NCI-H2227 (cell line): ENCODE results near the gene KRT80.

Experiments
- DNase-seq: peaks from one replicate; lab custom pipeline; 2025; ENCODE audit not compliant: unreplicated experiment; lab: John Stamatoyannopoulos, UW

KRT80 gene

DNA sequence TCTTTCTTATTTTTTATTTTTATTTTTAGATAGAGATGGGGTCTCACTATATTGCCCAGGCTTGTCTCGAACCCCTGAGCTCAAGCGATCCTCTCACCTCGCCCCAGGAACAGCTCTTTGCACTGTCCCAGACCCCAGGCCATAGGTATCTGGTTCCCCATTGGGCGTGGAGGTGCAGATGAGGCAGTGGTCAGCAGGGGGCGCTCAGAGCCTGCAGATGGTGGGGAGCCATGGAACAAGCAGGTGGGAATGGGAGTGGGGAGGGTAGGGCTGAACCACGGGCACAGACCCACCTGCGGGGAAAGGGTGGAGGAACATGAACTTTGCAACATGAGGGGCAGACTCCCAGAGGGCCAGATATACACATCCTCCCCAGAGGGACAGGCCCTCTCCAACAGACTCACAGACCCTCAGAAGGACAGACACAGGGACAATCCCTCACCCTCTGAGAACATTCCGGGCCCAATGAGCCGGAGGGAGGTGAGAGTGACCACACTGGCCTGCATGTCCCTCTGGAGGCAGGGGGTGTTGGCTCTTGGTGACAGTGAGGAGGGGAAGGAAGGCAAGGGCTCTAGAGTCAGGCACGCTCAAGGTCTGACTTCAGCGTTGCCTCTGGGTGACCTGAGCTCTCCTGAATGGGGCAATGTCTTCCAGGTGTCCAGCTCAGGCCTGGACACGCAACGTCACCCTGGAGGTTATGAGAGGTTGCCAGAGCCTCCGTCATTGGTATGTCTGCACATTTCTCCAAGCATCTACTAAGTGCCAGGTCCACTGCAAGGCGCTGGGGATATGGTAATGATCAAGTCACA is 34.9 kb downstream of the KRT80 start:
- peak; percentile 74 for DNase-seq

DNA sequence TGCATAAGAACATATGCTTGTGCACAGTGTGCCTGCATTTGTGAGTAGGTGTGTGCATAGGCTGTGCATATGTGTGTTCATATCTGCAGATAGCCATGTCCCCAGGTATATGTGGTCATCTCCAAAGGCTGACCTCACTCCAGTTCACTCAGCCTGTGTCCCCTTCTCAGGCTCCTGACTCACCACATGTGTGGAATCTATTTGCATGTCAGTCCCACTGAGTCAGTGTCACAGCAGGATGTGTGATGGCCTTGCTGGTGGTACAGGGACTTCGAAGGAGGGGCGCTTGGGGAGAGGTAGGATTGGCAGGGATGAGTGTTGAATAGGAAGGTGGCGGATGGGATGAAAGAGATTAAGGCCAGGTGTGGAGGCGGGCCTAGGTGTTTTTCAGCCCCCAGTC is 35.5 kb downstream of the KRT80 start:
- no peak for DNase-seq

- DNase-seq = no peak
Observed at GRCh38 chr12:52155048-52155868, 36.6 kb downstream of the KRT80 start.

GRCh38 chr12:52152905-52153317 is 38.9 kb downstream of the KRT80 start:
- no peak for DNase-seq

- DNase-seq = peak; percentile 61
Observed at GRCh38 chr12:52151837-52152783, 39.7 kb downstream of the KRT80 start.

DNA sequence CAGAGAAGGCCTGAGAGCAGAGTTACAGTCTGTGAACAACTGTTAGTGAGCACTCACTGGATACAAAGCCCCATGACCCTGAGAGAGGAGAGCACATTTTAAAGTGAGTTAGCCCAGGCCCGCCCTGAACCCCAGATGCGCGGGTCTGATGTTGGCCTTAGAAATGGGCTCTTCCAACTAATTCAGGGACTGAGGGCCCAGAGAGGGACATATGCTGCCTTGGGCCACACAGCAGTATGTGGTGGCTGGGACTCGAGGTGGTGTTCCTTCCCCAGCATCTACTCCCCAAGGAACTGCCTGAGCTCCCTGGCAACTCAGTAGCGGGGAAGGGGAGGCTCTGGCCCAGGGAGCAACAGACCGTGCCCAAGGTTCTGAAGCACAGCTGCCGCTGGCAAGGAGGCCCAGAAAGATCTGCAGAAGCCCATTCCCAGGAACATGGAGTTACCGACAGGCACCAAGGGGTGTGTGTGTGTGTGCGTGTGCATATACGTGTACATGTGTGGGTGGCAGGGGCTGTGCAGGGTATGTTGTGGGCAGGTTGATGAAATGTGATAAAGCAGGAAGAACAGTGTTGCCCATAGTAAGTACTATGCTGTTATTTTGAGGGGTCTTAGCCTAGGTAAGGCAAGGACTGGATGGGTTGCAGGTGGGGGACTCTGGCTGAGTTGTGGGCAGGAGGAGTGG is 40.5 kb downstream of the KRT80 start:
- DNase-seq = no peak

GRCh38 chr12:52149651-52150241 is 42.1 kb downstream of the KRT80 start:
- DNase-seq = no peak

DNA sequence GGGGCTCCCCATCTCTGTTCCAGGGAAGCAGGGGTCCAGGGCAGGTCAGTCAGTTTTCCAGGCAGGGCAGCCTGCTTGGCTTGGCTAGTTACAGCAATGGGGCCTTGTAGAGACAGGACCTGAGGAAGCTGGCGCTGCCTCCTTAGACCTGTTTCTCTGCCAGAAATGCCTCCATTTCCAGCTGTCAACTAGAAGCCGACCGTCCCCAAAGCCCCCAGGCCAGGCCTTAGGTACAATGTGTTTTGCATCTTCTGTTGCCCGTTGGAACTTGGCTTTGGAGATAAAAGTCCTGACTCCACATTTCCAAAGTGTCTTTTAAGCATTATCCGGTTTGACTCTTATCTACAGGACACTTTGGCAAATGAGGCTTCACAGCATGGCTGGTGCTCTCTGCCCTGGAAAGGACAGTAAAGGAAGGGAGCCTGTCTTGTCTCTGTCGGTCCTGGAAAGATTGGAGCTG is 42.6 kb downstream of the KRT80 start:
- no peak for DNase-seq

GRCh38 chr12:52148464-52149181 is 43.2 kb downstream of the KRT80 start:
- no peak for DNase-seq

GRCh38 chr12:52147964-52148463 is 43.8 kb downstream of the KRT80 start:
- no peak for DNase-seq

- no peak for DNase-seq
Observed at GRCh38 chr12:52147367-52147963, 44.3 kb downstream of the KRT80 start.

DNA sequence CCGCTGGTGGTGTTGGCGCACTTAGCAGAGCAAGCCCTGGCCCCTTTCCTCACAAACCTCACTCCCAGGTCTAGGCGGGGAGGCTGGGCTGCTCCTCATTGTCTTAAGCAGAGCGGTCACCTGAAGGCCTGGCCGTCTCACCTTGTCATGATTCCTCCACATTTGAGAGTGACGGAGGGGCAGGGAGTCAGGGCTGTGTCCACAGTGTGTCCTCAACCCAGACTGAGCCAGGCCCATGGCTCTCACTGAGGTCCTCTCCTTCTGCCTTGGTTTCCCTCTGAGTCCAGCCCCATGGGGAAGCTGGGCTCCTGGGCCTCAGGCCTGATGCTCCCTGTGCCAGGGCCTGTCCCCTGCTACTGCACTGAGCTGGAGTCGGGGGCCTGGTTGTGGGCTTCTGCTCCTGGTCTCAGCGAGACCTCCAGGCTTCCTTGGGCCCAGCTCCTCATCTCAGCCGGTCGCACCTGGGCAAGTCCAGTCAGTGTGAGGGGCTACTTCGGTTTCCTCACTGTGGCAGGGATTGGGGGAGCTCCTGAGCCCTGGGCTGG is 44.9 kb downstream of the KRT80 start:
- no peak for DNase-seq

- no peak for DNase-seq
Observed at GRCh38 chr12:52146089-52146821, 45.6 kb downstream of the KRT80 start.

DNA sequence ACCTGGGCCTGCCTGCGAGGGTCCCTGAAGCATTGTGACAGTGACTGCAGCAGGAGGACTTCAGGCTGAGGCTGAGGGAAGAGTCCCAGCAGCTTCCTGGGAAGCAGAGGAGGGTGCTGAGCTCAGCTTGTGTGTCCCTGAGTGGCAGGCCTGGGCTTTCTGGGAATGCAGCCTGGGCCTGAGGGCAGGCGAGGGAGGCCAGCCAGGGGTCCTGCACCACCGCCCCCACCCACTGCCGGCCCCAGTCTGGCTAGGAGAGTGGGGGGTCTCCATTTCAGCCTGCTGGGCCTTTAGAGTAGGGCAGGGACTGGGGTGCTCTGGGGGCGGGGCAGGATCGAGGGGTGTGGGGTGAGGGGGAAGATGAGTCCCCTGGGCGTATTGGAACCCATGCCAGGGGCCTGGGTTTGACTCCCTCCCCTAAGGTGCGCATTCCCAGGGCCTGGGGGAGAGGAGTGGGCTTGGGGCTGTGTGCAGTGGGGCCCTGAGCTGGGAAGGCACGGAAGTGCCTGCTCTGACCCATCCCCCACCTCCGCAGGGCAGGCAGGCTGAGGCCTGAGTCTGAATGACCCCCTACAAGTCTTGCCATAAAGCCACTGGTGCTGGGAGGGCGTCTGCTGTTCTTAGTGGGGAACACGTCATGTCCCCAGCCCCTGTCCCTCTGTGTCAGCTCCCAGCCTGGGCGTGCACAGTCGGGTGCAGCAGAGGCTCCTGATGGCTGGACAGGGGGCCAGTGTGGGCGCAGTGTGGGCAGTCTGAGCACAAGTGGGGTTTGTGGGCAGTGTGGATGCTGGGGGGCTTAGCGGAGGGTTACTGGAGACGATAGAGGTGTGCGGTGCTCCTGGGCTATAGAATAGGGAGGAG is 46.4 kb downstream of the KRT80 start:
- no peak for DNase-seq

DNA sequence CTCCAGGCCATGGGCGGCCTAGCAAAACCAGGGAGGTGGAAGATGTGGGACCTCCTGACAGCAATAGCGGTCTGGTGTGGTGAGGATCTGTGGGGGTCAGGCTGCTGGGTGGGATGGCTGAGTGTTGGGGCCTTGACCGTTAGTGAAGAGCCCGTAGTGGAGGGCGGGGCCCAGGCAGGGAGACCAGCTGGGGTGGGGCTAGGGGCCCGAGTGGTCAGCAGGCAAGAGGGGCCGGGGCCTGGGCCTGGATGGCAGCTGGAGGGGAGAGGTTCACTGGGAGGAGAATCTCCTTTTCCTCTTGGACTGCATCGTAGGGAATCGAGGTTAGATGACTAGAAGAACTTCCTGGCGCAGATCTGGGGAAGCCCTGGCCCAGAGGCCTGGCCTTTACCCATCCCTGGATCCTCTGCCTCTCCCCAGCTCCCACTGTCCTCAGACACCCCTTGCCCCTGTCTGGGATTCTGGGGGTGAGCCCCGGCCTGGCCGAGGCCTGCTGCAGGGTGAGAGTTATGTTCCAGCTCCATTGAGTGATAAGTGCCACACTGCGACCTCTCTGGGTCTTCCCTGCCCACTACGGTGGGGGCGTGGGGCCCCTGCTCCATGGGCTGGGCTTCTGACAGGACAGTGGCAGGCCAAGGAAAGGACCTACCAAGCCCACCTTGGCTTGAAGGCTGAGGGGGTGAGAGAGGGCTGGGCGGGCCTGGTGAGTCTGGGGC is 47.1 kb downstream of the KRT80 start:
- DNase-seq = no peak

DNA sequence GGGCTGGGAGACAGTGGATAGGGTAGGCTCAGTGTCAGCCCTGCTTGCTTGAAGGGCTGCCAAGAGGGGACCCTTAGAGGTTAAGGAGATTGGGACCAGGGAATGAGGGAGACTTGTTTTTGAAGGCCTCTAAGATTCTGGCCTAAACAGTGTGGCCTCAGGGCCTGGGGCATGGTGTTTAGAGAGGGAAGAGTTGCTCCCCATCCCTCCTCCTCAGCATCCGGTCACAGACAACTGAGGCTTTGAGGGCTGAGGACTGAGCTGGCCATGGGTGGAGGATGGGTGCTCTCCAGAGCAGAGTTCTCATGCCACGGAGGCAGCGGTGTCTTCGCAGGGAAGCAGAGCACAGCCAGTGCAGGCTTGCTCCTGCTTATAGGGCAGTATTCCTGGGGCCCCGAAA is 49.4 kb downstream of the KRT80 start:
- DNase-seq = no peak
